Tracheal epithelial cell (primary cell): ENCODE data around the gene LMO1. TPM values are rescaled to one million over a fixed set of nuclear protein-coding genes. Genes with fewer than 3 reads are reported as not detected.

Source experiments
- total RNA-seq: library from RNA; depleted of rRNA; stranded (reverse); fragments of >200 nt; gene quantifications from 2 replicates; pipeline ENCODE4 v1.2.1, GENCODE V29; 2014

The LMO1 gene
- total RNA-seq: not detected in 2 replicates

GRCh38 chr11:8263769-8264410 is at the start of gene LMO1:
TSS of gene LMO1 (minus strand) at chr11:8263878. CDS start at chr11:8263362, 516 bp downstream.

Other genes with a start within 250 kb of the LMO1 start
- 0.21 and 0.96 TPM in 2 replicates for gene TUB, start 182.7 kb downstream of the LMO1 start, total RNA-seq
- gene RIC3, start 94.9 kb downstream of the LMO1 start, total RNA-seq: 0.43 and 0.96 TPM in 2 replicates